GM12874 (cell line): ENCODE data around the gene SOX2.
A peak's percentile ranks its signal among the peaks of the same experiment; 100 is the strongest.

Experiments used
- TF ChIP-seq, protein P1 (sequence below): IDR thresholded peaks from 2 replicates; pipeline ENCODE4 v1.5.1; 2011; ENCODE audit warnings: low read depth, mild to moderate bottlenecking, control low read depth, low read length, moderate library complexity; ENCODE audit not compliant: insufficient read depth

The SOX2 gene

DNA sequence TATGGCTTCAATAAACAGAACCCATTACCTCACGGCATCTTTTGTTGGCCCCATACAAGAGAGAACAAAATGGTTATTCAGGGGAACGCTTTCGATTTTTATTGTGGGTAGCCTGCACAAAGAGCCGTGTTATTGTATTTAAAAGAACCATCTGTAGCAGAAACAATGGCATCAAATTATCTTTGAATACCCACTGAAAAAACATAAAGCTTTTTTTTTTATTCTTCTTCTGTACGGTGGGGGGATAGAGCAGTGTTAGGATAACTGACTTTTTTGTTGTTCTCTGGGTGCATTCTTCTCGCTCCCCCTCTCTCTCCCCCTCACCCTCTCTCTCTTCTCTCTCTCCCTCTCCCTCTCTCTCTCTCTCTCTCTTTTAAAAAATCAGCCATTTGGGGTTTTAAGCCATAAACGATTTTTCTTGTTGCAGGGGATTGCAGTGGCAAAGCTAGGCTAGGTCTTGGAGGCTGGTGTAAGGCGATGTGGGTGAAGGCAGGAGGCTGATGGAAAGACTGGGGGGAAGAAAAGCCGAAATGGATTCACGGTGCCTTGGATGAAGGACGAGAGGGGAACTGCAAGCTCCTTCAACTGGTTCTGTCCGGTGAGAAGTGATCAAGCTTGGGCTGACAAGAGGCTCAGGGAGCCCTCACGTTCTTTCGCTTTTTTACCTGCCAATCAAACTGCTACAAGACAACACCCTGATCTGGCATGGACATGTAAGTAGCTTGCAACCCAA is 12.4 kb upstream of the SOX2 start:
- TF ChIP-seq, protein P1, sequence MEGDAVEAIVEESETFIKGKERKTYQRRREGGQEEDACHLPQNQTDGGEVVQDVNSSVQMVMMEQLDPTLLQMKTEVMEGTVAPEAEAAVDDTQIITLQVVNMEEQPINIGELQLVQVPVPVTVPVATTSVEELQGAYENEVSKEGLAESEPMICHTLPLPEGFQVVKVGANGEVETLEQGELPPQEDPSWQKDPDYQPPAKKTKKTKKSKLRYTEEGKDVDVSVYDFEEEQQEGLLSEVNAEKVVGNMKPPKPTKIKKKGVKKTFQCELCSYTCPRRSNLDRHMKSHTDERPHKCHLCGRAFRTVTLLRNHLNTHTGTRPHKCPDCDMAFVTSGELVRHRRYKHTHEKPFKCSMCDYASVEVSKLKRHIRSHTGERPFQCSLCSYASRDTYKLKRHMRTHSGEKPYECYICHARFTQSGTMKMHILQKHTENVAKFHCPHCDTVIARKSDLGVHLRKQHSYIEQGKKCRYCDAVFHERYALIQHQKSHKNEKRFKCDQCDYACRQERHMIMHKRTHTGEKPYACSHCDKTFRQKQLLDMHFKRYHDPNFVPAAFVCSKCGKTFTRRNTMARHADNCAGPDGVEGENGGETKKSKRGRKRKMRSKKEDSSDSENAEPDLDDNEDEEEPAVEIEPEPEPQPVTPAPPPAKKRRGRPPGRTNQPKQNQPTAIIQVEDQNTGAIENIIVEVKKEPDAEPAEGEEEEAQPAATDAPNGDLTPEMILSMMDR, result no peak

DNA sequence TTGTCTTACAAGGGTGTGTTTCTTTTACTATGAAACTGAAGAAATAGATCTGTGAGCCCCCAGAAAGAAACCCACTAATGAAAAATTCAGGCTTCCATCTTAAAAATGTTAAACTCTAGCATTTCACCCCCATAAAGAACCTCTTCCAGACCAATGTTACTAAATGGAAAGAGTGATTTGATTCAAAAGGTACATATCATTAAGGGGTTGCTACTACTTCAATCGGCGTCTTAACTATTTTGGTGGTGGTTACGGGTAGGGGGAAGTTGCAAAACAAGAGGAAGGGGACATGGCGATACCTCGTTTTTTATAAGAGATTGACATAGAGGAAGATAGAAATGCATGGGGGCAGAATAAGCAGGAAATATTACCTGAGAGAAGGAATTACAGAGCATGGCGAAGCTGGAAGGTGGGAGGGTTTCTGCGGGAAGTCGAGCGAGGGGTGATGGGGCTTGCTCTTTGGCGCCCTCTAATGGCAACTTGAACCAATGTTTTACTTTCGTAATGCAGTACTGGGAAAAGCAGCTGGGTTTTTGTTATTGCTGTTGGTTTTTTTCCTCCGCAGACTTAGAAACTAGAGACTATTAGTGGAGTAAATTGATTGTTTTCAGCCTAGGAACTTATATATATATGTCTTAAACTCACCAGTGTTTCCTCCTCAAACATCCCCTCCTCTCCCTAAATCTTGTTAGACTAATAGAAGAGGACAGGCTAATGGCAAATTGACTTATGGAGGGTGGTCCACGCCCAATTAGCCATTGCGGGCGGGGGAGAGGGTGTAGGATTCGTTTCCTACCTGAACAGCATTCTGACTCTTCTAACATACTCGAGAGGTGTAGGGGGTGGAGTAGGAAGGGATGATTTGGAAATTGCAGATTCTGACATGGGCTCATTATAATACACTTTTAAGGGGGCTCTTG is 11.3 kb upstream of the SOX2 start:
- TF ChIP-seq, protein P1, result peak; percentile 83

DNA sequence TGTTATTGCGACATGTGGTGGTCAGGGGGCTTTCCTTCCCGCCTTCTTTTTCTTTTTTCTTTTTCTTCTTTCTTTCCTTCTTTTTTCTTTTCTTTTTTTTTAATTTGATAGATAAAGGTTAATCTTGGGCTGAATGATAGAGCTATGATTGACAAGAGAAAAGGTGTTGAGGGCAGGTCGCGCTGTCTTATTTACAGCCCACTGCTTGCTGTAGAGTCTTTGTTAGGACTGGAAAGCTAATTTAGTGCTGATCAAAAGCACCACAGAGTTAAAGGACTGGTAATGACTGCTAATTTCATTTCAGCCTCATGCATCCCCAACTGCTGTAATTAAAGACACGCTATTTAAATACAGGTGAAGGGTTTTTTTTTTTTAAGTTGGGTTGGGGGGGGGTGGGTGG is 10.6 kb upstream of the SOX2 start:
- TF ChIP-seq, protein P1, result no peak

DNA sequence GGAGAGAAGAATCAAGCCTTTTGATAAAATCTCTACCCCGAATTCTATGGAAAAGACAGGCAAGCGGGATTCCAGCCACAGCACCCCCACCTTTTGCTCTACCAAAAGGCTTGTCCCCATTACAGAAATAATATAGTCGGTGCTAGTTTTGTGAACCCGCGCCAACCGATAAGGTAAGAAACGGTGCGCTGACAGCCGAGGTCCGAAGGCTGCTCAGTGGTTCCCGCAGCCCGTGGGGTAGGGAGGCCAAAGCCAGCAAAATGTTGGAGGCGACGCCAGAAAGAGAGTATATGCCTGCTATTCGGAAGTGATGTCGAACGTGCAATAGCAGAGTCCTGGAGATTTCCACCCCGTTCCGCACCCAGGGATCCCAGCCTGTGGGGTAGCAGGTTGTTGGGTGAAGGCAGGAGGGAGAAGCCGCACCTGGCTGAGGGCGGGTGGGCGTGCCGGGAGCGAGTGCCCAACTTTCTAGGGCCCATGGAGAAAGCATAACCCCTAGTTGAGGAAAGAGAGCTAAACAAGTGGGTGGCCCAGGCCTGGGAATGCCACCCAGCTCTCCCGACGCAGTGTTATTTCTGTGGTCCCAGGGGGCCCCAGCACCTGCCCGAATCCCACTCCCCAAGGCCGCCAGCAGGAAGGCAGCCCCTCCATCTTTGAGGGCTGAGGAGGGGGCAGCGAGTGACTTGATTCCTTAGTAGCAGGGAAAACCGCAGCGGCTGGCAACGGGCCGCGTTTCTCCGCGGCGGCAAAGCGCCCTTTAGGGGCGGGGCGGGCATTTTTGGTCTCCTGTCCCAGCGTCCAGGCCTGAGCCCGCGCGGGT is 7.9 kb upstream of the SOX2 start:
- TF ChIP-seq, protein P1, result no peak

DNA sequence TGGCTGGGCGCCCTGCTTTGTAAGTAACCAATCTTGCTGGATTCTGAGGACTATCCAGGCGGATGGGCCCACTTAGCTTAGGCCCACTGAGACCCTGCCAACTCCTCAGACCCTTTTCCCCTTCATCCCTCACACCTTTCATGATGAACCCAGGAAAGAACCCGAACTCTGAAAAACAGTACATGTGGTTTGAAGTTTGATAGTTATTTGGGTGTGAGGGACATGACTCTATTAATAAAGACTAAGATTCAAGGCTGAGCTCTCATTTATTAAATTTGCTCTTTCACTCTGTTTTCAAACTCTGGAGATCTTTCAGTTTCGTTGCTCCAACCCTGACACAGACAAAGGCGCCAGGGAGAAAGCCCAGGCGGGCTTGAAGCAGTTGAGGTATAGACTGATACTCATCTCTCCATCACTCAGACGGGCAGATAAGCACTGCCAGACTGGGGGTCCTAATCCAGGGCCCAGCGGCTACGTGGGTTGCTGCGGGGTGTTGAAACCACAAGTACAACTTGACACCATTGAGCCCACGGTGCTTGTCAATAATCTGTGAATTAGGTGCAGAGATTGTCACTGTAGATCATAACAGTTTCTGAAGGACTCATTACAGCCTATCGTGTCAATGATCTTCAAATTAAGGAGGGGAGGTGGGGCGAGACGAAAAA is 7.2 kb upstream of the SOX2 start:
- TF ChIP-seq, protein P1, result no peak

DNA sequence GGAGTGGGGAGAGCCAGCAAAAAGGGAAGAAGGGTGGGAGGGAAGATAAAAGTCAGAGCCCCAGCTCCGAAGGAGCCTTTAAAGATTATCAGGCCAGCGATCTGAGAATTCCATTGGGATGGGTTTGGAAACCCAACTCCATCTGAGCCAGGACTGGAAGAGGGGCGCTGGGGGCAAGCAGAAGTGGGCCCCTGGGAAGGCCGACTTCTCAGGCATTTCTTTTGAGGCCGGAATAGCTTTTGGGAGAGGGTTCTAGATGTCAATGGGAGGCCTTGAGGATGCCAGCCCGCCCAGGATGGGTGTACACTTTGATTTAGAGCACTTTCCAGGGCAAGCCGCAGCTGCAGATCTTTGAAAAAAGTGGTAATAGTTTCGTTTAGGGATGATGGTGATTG is 6.6 kb upstream of the SOX2 start:
- TF ChIP-seq, protein P1, result no peak

DNA sequence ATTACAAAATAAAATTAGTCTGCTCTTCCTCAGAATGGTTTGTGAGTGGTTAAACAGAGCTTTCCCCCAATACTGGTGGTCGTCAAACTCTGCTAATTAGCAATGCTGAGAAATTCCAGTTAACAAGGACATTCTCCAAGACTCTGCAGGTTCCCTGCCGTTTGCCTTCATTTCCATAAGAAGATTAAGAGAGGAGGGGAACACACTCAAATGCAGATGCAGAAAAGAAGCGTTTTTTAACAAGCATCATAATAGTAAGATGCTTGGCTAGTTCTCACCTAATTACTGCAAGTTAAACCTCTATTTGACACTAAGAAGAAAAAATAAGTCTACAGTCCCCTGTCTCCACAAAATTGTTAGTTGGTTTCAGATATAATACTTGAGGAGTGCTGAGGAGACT is 3.7 kb upstream of the SOX2 start:
- TF ChIP-seq, protein P1, result no peak
